GM12875 (cell line): ENCODE data around the gene OTOF.

ENCODE experiments used
- H3K4me3 ChIP-seq: one replicate; pipeline ENCODE4 v1.5.1; 2011; ENCODE audit warnings: low read depth, low read length, control low read depth
- CTCF ChIP-seq: IDR thresholded peaks from 2 replicates; pipeline ENCODE4 v1.5.1; 2011; ENCODE audit warnings: low read depth, mild to moderate bottlenecking, control low read depth, inconsistent platforms, low read length, moderate library complexity, borderline replicate concordance; ENCODE audit not compliant: insufficient read depth

Gene OTOF

GRCh38 chr2:26514045-26514444 is 36.1 kb upstream of the OTOF start:
- TF ChIP-seq CTCF = no peak
- no peak overlapping the region for H3K4me3 ChIP-seq

DNA sequence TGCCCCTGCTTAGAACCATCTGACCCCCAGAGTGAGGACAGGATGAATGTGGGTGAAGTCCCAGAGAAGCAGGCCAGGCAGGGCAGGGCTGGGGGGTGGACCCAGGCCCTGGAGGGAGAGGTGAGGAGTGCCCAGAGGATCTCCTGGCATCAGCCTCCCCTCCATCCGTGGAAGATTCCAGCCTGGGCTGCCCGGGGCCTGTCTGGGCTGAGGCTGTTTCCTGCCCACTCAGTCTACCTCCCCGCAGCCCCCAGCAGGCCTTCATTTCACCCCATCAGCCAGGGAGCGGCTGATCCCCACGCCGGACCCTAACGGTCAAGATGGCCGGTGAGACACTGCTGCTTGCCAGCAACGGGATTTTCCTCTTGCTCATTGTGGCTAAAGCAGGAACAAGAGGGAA is 35.3 kb upstream of the OTOF start:
- H3K4me3 ChIP-seq = no peak overlapping the region
- TF ChIP-seq CTCF = no peak

- H3K4me3 ChIP-seq = no peak overlapping the region
- TF ChIP-seq CTCF = no peak
Measured at GRCh38 chr2:26511466-26511865, 33.5 kb upstream of the OTOF start.

DNA sequence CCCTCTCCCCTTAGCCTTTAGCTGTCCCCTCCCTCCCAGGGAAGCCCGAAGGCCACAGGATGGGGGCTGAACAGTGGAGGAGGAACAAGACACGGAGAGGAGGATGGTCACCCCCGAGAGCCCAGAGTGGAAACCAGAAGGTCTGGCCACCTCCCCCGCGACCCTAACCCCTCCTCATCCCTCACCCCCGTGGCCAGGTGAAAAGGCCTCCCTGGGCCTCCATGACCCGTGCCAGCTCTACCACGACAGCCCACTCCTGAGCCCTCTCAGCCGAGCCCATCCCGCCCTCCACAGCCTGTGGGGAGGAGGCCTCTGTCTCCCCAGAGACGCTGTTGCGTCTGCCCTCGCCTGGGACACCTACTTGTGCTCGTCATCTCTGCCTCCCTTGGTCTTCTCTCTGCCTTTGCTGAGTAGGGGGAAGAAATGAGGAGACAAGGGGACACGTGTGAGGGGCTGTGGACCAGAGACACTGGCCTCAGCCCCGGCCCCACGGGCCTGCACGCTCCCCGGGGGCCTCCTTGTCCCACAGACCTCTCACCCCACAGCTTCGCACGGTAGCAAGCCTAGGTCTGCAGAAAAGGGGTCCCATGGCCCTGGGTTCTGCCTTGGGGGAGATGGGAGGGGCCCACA is 32.5 kb upstream of the OTOF start:
- H3K4me3 ChIP-seq = no peak overlapping the region
- no peak for TF ChIP-seq CTCF

DNA sequence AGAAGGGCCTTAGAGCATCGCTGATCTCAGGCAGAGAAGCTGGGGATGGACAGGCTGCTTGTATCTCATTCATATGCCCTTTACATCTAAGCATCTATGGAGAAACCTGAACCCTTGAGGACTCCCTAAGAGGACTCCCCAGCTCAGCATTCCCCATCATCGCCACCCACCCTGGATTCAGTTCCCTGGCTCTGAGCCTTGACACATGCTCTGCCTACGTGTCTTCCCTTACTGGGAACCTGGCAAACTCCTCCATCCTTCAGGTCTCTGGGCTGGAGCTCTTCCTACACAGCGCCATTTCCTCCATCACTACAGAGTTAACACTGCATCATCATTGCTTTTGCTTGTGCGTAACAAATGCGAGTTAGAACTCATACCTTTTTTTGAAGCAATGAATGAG is 31.2 kb upstream of the OTOF start:
- no peak for TF ChIP-seq CTCF
- H3K4me3 ChIP-seq = no peak overlapping the region

GRCh38 chr2:26507932-26508331 is 30.0 kb upstream of the OTOF start:
- TF ChIP-seq CTCF = no peak
- no peak overlapping the region for H3K4me3 ChIP-seq

- no peak overlapping the region for H3K4me3 ChIP-seq
- TF ChIP-seq CTCF = no peak
Measured at GRCh38 chr2:26507088-26507487, 29.2 kb upstream of the OTOF start.
